Ascending aorta (tissue), 2 donors: Measurements from ENCODE around the gene TRAPPC2L. TPM values are rescaled to one million over a fixed set of nuclear protein-coding genes. Genes with fewer than 3 reads are reported as not detected.

Source experiments
- DNase-seq, 2 donors: peaks; one replicate each; pipeline ENCODE4 v3.0.0-alpha.2; 2019; ENCODE audit warnings: low spot score in 2 of 2
- H3K27ac ChIP-seq, 2 donors: fragments of 200-600 bp; sonication (generic); one replicate each; pipeline ENCODE4 v1.5.1; 2016 to 2017; ENCODE audit warnings: mild to moderate bottlenecking in 1 of 2
- H3K27me3 ChIP-seq: fragments of 200-600 bp; sonication (generic); one replicate; pipeline ENCODE4 v1.5.1; 2017
- H3K36me3 ChIP-seq, 2 donors: fragments of 200-600 bp; sonication (generic); one replicate each; pipeline ENCODE4 v1.5.1; 2016
- H3K4me1 ChIP-seq, 2 donors: fragments of 200-600 bp; sonication (generic); one replicate each; pipeline ENCODE4 v1.5.1; 2016 to 2017; ENCODE audit warnings: mild to moderate bottlenecking in 1 of 2
- H3K4me3 ChIP-seq, 2 donors: fragments of 200-600 bp; sonication (generic); one replicate each; pipeline ENCODE4 v1.5.1; 2016 to 2017; ENCODE audit warnings: mild to moderate bottlenecking in 1 of 2
- H3K9me3 ChIP-seq, 2 donors: fragments of 200-600 bp; sonication (generic); one replicate each; pipeline ENCODE4 v1.5.1; 2016
- CTCF ChIP-seq, 3 experiments: fragments of 200-600 bp in 2 of 3; fragments of 450-650 bp in 1 of 3; sonication (generic) in 2 of 3; IDR thresholded peaks; one replicate each; pipeline ENCODE4 v1.5.1; 2016 to 2019; ENCODE audit warnings: antibody characterized with exemption in 3 of 3, mild to moderate bottlenecking in 1 of 3, moderate library complexity in 1 of 3
- intact Hi-C: fragments of 100-400 bp; cut with DNase I; formaldehyde crosslinking; loops from one replicate; pipeline ENCODE4 v1.15.1; 2023
- total RNA-seq: library from RNA; depleted of rRNA; stranded (reverse); fragments of >200 nt; gene quantifications from one replicate; pipeline ENCODE4 v1.1.0, GENCODE V29; 2016

The TRAPPC2L gene
- total RNA-seq, 1 donor from 2014 or later = 7.6 TPM

- no peak overlapping the region for H3K27ac ChIP-seq
- intact Hi-C loops = no loop called here
- no peak overlapping the region for H3K4me3 ChIP-seq
- H3K4me1 ChIP-seq = no peaks in the 10 kb centered on the region
- TF ChIP-seq CTCF (IDR thresholded peaks at IDR 0.05) = no peak
- H3K9me3 ChIP-seq = no peaks in the 10 kb centered on the region
- H3K36me3 ChIP-seq = peaks cover 29 to 41% of the 10 kb centered on the region in 2 donors
- no peak for DNase-seq
- H3K27me3 ChIP-seq = no peaks in the 10 kb centered on the region
Observed at GRCh38 chr16:88837806-88838205, 19.1 kb upstream of the TRAPPC2L start.

DNA sequence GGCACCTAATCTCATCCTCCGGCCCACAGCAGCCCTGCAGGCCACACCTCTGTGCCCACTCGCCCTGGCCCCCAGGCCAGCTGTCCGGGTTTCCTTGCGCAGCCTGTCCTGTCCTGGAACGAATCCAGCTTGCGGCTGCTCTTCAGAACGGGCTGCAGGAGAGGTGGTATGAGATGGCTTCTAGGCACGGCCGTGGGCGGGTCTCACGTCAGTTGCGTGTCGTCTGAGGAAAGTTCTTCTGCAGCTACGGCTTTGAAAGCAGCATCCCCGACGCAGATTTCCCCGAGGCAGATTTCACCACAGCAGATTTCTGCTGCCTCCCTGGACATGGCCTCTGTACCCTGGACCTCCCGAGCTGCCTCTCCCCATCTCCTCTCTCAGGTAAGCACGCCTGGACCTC lies 18.4 kb upstream of the TRAPPC2L start:
- H3K9me3 ChIP-seq = no peaks in the 10 kb centered on the region
- DNase-seq = no peak
- intact Hi-C loops = no loop called here
- no peaks in the 10 kb centered on the region for H3K27me3 ChIP-seq
- no peak overlapping the region for H3K27ac ChIP-seq
- no peak for TF ChIP-seq CTCF (IDR thresholded peaks at IDR 0.05)
- H3K4me1 ChIP-seq = no peaks in the 10 kb centered on the region
- peaks cover 33 to 41% of the 10 kb centered on the region in 2 donors for H3K36me3 ChIP-seq
- H3K4me3 ChIP-seq = no peak overlapping the region

GRCh38 chr16:88839026-88839529 lies 17.8 kb upstream of the TRAPPC2L start:
- no peak for DNase-seq
- peaks cover 33 to 41% of the 10 kb centered on the region in 2 donors for H3K36me3 ChIP-seq
- TF ChIP-seq CTCF (IDR thresholded peaks at IDR 0.05) = no peak
- no peaks in the 10 kb centered on the region for H3K27me3 ChIP-seq
- no peak overlapping the region for H3K4me3 ChIP-seq
- H3K27ac ChIP-seq = no peak overlapping the region
- intact Hi-C loops = no loop called here
- H3K4me1 ChIP-seq = no peaks in the 10 kb centered on the region
- no peaks in the 10 kb centered on the region for H3K9me3 ChIP-seq

GRCh38 chr16:88839745-88840599 lies 17.0 kb upstream of the TRAPPC2L start:
- intact Hi-C loops = no loop called here
- Histone ChIP-seq H3K27me3 (no peaks in the 10 kb centered on the region), H3K4me3 (no peak overlapping the region), H3K9me3 (no peaks in the 10 kb centered on the region), H3K4me1 (no peaks in the 10 kb centered on the region), H3K36me3 (peaks cover 33 to 38% of the 10 kb centered on the region in 2 donors), H3K27ac (no peak overlapping the region)
- no peak for DNase-seq
- no peak for TF ChIP-seq CTCF (IDR thresholded peaks at IDR 0.05)

DNA sequence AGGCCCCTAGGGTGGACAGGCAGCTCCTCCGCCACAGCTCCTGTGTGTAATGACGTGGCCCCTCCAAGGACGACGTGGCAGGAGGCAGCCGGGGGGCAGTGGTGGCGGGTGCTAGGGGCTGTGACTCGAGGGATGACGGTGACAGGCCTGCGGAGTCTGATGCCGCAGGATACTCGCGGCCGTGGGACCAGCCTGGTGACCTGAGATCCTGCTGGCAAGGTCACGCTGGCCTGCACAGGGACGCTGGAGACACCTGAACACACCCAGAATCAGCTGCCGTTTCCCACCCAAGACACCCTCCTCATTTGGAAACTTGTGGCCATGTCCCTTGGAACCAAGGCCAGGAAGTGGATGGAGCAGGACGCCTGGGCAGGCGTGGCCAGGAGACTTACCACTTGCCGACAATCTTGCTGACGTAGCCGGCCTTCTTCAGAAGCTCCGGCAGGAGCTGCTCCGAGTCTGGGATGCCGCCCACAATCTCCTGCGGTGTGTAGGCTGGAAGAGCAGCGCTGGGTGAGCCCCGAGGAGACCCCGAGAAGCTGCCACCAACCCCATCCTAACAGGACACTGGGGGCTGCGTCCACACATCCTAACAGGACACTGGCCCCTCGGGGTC lies 16.2 kb upstream of the TRAPPC2L start:
- DNase-seq = no peak
- peaks cover 31 to 33% of the 10 kb centered on the region in 2 donors for H3K36me3 ChIP-seq
- no peak overlapping the region for H3K4me3 ChIP-seq
- no peaks in the 10 kb centered on the region for H3K9me3 ChIP-seq
- H3K27ac ChIP-seq = no peak overlapping the region
- intact Hi-C loops = no loop called here
- no peaks in the 10 kb centered on the region for H3K27me3 ChIP-seq
- no peak for TF ChIP-seq CTCF (IDR thresholded peaks at IDR 0.05)
- H3K4me1 ChIP-seq = no peaks in the 10 kb centered on the region
